ENCODE results near the gene KLC1. TPM values are rescaled to one million over a fixed set of nuclear protein-coding genes. Genes with fewer than 3 reads are reported as not detected.
A peak's percentile ranks its signal among the peaks of the same experiment; 100 is the strongest.

Gene KLC1
- total RNA-seq, 3 donors from 2014 or later (not counting 1 experiment from before 2014, with no cell fraction given) = 144 to 200 (median 178) TPM

- Histone ChIP-seq H3K4me1 (ENCODE audit: control insufficient read depth, insufficient read depth, low read length) (peaks cover 39% of the 10 kb centered on the region), H3K36me3 (ENCODE audit: control insufficient read depth, insufficient read depth, low read length) (no peaks in the 10 kb centered on the region), H3K27me3 (ENCODE audit: control insufficient read depth, insufficient read depth, low read length) (no peaks in the 10 kb centered on the region), H3K27ac (ENCODE audit: low read length) (no peak overlapping the region), H3K9me3 (ENCODE audit: control insufficient read depth, insufficient read depth, low read length) (no peaks in the 10 kb centered on the region), H3K4me3 (ENCODE audit: low read length) (no peak overlapping the region)
- Mint-ChIP-seq H3K4me3 (peak overlapping the region; percentile 78), H3K4me1 (peaks cover 8 to 9% of the 10 kb centered on the region in 2 donors), H3K27ac (peak overlapping the region; percentile 53 to 85), H3K36me3 (no peaks in the 10 kb centered on the region), H3K9me3 (no peaks in the 10 kb centered on the region), H3K27me3 (ENCODE audit: low read depth in 2 of 2) (peaks cover 0 to 3% of the 10 kb centered on the region in 2 donors)
- WGBS (ENCODE audit: insufficient coverage) = 45% methylated on average over 10 of the region's 10 CpGs
- intact Hi-C loops (cut with micrococcal nuclease) = no loop called here
- no peak for ATAC-seq
- TF ChIP-seq CTCF (IDR thresholded peaks at IDR 0.05) = no peak
- DNase-seq = no peak
Observed at GRCh38 chr14:103624860-103625259, 4.2 kb upstream of the KLC1 start.

DNA sequence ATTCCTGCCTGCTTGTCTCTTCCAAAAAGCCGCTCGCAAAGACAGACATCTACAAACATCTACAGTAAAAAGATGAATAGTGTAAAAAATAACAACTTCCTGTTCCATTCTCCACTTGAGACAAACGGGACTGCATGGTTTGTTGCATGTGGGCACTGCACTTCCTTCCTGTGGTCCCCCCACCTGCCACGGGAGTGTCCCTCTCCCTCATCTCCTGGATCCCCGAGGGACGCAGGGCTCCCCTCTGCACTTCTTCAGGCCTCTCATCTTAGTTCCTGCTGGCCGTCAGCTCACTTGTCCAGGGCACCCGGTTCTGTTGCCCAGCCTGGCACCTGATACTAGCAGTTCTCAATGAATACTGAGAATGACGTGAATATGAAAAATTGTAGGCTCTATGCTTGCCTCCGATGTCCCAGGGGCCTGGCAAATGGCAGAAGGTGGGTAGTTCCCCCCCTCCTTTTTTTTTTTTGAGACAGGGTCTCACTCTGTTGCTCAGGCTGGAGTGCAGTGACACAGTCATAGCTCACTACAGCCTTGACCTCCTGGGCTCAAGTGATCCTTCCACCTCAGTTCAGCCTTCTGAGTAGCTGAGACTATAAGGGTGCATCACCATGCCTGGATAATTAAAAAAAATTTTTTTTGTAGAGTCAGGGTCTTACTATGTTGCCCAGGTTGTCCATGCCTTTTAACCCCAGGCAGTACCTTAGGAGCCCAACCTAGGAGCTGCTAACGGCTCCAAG is 3.5 kb upstream of the KLC1 start:
- H3K27me3 ChIP-seq (ENCODE audit: control insufficient read depth, insufficient read depth, low read length) = no peaks in the 10 kb centered on the region
- TF ChIP-seq CTCF (IDR thresholded peaks at IDR 0.05) = no peak
- H3K4me1 ChIP-seq (ENCODE audit: control insufficient read depth, insufficient read depth, low read length) = peaks cover 43% of the 10 kb centered on the region
- 26% methylated on average over 9 of the region's 11 CpGs for WGBS (ENCODE audit: insufficient coverage)
- ATAC-seq (no peak), DNase-seq (peak in 1 of 2 donors; percentile 69)
- Mint-ChIP-seq H3K4me3 (peak overlapping the region; percentile 78), H3K27me3 (ENCODE audit: low read depth in 2 of 2) (peaks cover 0 to 3% of the 10 kb centered on the region in 2 donors), H3K9me3 (no peaks in the 10 kb centered on the region), H3K27ac (peak overlapping the region; percentile 53 to 85), H3K4me1 (peaks cover 8 to 11% of the 10 kb centered on the region in 2 donors), H3K36me3 (no peaks in the 10 kb centered on the region)
- intact Hi-C loops (cut with micrococcal nuclease) = no loop called here
- no peaks in the 10 kb centered on the region for H3K36me3 ChIP-seq (ENCODE audit: control insufficient read depth, insufficient read depth, low read length)
- no peaks in the 10 kb centered on the region for H3K9me3 ChIP-seq (ENCODE audit: control insufficient read depth, insufficient read depth, low read length)
- no peak overlapping the region for H3K27ac ChIP-seq (ENCODE audit: low read length)
- H3K4me3 ChIP-seq (ENCODE audit: low read length) = no peak overlapping the region

DNA sequence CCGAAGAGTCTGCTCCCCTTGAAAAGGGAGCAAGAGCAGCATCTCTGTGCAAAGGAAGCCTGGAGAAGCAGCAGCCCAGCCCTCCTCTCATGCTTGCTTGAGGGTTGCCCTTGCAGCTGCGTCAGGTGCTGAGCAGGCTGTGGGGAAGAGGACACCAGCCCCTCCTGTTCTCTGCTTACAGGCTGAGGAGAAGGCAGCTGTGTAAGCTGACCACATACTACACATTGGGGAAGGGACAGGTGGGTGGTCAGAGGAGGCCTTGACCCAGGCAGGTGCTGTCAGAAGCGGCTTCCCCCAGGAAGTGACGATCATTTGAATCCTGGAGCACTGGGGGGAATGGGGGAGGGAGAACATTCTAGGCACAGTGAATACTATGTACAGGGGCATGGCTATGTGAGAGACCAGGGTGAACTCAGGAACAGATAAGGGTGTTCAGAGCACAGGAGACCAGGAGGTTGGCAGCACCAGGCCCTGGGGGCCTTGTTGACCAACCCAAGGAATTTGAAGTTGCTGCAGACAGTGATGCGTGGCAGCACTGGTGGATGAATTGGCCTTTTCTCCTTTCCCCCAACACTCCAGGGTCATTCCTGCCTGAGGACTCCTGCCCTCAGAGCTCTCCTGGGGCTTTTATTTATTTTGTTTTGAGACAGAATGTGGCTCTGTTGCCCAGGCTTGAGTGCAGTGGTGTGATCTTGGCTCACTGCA is 2.7 kb upstream of the KLC1 start:
- H3K4me3 ChIP-seq (ENCODE audit: low read length) = no peak overlapping the region
- H3K9me3 ChIP-seq (ENCODE audit: control insufficient read depth, insufficient read depth, low read length) = no peaks in the 10 kb centered on the region
- H3K27ac ChIP-seq (ENCODE audit: low read length) = no peak overlapping the region
- no peaks in the 10 kb centered on the region for H3K36me3 Mint-ChIP-seq
- peak overlapping the region; percentile 35 for H3K4me3 Mint-ChIP-seq
- no peak overlapping the region for H3K27ac Mint-ChIP-seq
- no peaks in the 10 kb centered on the region for H3K9me3 Mint-ChIP-seq
- peaks cover 47% of the 10 kb centered on the region for H3K4me1 ChIP-seq (ENCODE audit: control insufficient read depth, insufficient read depth, low read length)
- no peaks in the 10 kb centered on the region for H3K36me3 ChIP-seq (ENCODE audit: control insufficient read depth, insufficient read depth, low read length)
- H3K4me1 Mint-ChIP-seq = peaks cover 8 to 14% of the 10 kb centered on the region in 2 donors
- intact Hi-C loops (cut with micrococcal nuclease) = no loop called here
- TF ChIP-seq CTCF (IDR thresholded peaks at IDR 0.05) = no peak
- 74% methylated on average over 5 of the region's 5 CpGs for WGBS (ENCODE audit: insufficient coverage)
- no peak for ATAC-seq
- no peaks in the 10 kb centered on the region for H3K27me3 ChIP-seq (ENCODE audit: control insufficient read depth, insufficient read depth, low read length)
- peak in 1 of 2 donors; percentile 35 for DNase-seq
- peaks cover 0 to 3% of the 10 kb centered on the region in 2 donors for H3K27me3 Mint-ChIP-seq (ENCODE audit: low read depth in 2 of 2)
